Keratinocyte (primary cell): ENCODE measurements around the gene PLA1A. TPM values are rescaled to one million over a fixed set of nuclear protein-coding genes. Genes with fewer than 3 reads are reported as not detected.

Source experiments
- DNase-seq: peaks from one replicate; pipeline ENCODE4 v3.0.0-alpha.2; 2011; ENCODE audit warnings: low read depth, missing footprints, low spot score
- FAIRE-seq: peaks from 2 replicates; lab custom pipeline; 2011; peaks lifted over from hg19 to GRCh38; lab: Jason Lieb, UNC
- H2AFZ ChIP-seq: 2 replicates; pipeline ENCODE4 v1.6.0; 2012; ENCODE audit warnings: low read length, control low read depth, inconsistent platforms; ENCODE audit not compliant: control insufficient read depth
- H3K27ac ChIP-seq: 2 replicates; pipeline ENCODE4 v1.5.1; 2011; ENCODE audit warnings: low read length; ENCODE audit not compliant: control insufficient read depth, insufficient read depth
- H3K27me3 ChIP-seq: 3 replicates; pipeline ENCODE4 v1.6.0; 2011; ENCODE audit warnings: low read length; ENCODE audit not compliant: control insufficient read depth, insufficient read depth; ENCODE audit errors: extremely low read depth
- H3K36me3 ChIP-seq, 2 experiments: 2 replicates in 1 of 2; 3 replicates in 1 of 2; pipeline ENCODE4 v1.5.1; 2011; ENCODE audit warnings: low read length in 2 of 2, mild to moderate bottlenecking in 1 of 2; ENCODE audit not compliant: control insufficient read depth in 2 of 2, insufficient read depth in 2 of 2; ENCODE audit errors: extremely low read depth in 1 of 2
- H3K4me1 ChIP-seq: 3 replicates; pipeline ENCODE4 v1.5.1; 2011; ENCODE audit warnings: low read length; ENCODE audit not compliant: control insufficient read depth, insufficient read depth; ENCODE audit errors: extremely low read depth
- H3K4me2 ChIP-seq: 3 replicates; pipeline ENCODE4 v1.6.0; 2011; ENCODE audit warnings: low read depth, low read length; ENCODE audit not compliant: control insufficient read depth, insufficient read depth; ENCODE audit errors: extremely low read depth
- H3K4me3 ChIP-seq, 3 experiments: fragments of 200-600 bp in 1 of 3; sonication (generic) in 1 of 3; 2 replicates in 2 of 3; 3 replicates in 1 of 3; pipeline ENCODE4 v1.5.1; 2011 to 2016; ENCODE audit warnings: low read length in 3 of 3, mild to moderate bottlenecking in 3 of 3, control low read depth in 2 of 3, inconsistent platforms in 1 of 3, low read depth in 1 of 3, mixed read lengths in 1 of 3, mixed run types in 1 of 3, moderate library complexity in 1 of 3; ENCODE audit not compliant: control insufficient read depth in 2 of 3, insufficient read depth in 2 of 3; ENCODE audit errors: extremely low read depth in 1 of 3
- H3K79me2 ChIP-seq: 2 replicates; pipeline ENCODE4 v1.6.0; 2012; ENCODE audit warnings: low read length; ENCODE audit not compliant: control insufficient read depth, insufficient read depth
- H3K9ac ChIP-seq: 3 replicates; pipeline ENCODE4 v1.6.0; 2011; ENCODE audit warnings: low read length; ENCODE audit not compliant: control insufficient read depth, insufficient read depth; ENCODE audit errors: extremely low read depth
- H3K9me1 ChIP-seq: 3 replicates; pipeline ENCODE4 v1.6.0; 2011; ENCODE audit warnings: low read length; ENCODE audit not compliant: control insufficient read depth, insufficient read depth; ENCODE audit errors: extremely low read depth
- H3K9me3 ChIP-seq: 2 replicates; pipeline ENCODE4 v1.5.1; 2012; ENCODE audit warnings: low read depth, low read length; ENCODE audit not compliant: control insufficient read depth
- H4K20me1 ChIP-seq: 3 replicates; pipeline ENCODE4 v1.6.0; 2011; ENCODE audit warnings: low read length; ENCODE audit not compliant: control insufficient read depth, insufficient read depth; ENCODE audit errors: extremely low read depth
- EZH2 ChIP-seq: IDR thresholded peaks from one replicate; pipeline ENCODE4 v1.6.1; 2012; ENCODE audit warnings: inconsistent platforms, mild to moderate bottlenecking, low read length, moderate library complexity
- dilution Hi-C: fragments of 300-500 bp; cut with MboI; formaldehyde crosslinking; loops from one replicate; pipeline ENCODE4 v1.7.0; 2020; ENCODE audit warnings: low sequenced_read_pairs; ENCODE audit not compliant: extremely low pct_ligation_motif_present
- polyA plus RNA-seq, 5 experiments: library from polyadenylated mRNA; depleted of rRNA in 3 of 5; stranded (reverse) in 3 of 5; stranded (forward) in 1 of 5; unstranded in 1 of 5; fragments of >200 nt; gene quantifications; 1 replicate in 1 of 5; 2 replicates in 3 of 5; 3 replicates in 1 of 5; pipeline versions ENCODE4 v1.2.1 to v1.2.3, GENCODE V29; 2011 to 2012; ENCODE audit warnings: missing spikeins in 2 of 5, low read depth in 1 of 5, low replicate concordance in 1 of 5
- TF ChIP-seq, protein P1 (sequence below), 3 experiments: IDR thresholded peaks in 1 of 3; conservative IDR thresholded peaks in 1 of 3; optimal IDR thresholded peaks in 1 of 3; 2 replicates in 2 of 3; 3 replicates in 1 of 3; pipeline versions ENCODE3 to v1.5.1; 2011; ENCODE audit warnings: low read length in 3 of 3, mild to moderate bottlenecking in 3 of 3, moderate library complexity in 2 of 3, control low read depth in 1 of 3, inconsistent platforms in 1 of 3; ENCODE audit not compliant: insufficient read depth in 2 of 3; ENCODE audit errors: extremely low read depth in 1 of 3

The PLA1A gene
- polyA plus RNA-seq, 1 donor (not counting 4 experiments of a cell fraction or from before 2014, with no cell fraction given) = not detected

DNA sequence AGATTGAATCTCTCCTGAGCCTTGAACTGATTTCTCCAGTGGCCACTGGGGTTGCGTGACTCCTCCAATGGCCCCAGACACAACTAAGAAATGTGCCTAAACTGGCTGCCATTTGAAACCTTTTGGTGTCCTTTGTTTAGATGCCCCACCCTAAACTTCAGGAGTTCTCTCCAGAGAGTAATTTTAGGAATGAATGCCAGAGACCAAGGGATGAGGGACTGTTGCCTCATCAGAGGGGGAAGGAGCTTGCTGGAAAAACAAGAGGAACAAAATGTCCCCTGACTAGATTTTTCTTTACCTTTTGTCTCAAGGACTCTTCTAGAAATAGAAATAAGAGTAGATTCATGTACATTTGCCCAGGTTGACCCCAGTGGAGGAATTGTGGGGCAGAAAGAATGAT lies 26.5 kb upstream of the PLA1A start:
- H3K4me1 ChIP-seq = no peaks in the 10 kb centered on the region
- dilution Hi-C loops = no loop called here
- H4K20me1 ChIP-seq = no peaks in the 10 kb centered on the region
- H3K36me3 ChIP-seq = no peaks in the 10 kb centered on the region
- no peak overlapping the region for H3K4me2 ChIP-seq
- no peak overlapping the region for H3K27ac ChIP-seq
- H3K9ac ChIP-seq = no peak overlapping the region
- H3K9me3 ChIP-seq = no peaks in the 10 kb centered on the region
- TF ChIP-seq EZH2 = no peak
- TF ChIP-seq, protein P1, sequence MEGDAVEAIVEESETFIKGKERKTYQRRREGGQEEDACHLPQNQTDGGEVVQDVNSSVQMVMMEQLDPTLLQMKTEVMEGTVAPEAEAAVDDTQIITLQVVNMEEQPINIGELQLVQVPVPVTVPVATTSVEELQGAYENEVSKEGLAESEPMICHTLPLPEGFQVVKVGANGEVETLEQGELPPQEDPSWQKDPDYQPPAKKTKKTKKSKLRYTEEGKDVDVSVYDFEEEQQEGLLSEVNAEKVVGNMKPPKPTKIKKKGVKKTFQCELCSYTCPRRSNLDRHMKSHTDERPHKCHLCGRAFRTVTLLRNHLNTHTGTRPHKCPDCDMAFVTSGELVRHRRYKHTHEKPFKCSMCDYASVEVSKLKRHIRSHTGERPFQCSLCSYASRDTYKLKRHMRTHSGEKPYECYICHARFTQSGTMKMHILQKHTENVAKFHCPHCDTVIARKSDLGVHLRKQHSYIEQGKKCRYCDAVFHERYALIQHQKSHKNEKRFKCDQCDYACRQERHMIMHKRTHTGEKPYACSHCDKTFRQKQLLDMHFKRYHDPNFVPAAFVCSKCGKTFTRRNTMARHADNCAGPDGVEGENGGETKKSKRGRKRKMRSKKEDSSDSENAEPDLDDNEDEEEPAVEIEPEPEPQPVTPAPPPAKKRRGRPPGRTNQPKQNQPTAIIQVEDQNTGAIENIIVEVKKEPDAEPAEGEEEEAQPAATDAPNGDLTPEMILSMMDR (optimal IDR thresholded peaks at IDR 0.05 in 1 of 3, IDR thresholded peaks at IDR 0.05 in 1 of 3, conservative IDR thresholded peaks at IDR 0.05 in 1 of 3; ENCODE audit: extremely low read depth in 1 of 3, insufficient read depth in 2 of 3, low read length in 3 of 3) = no peak
- no peaks in the 10 kb centered on the region for H3K79me2 ChIP-seq
- no peak for FAIRE-seq
- no peaks in the 10 kb centered on the region for H3K27me3 ChIP-seq
- no peaks in the 10 kb centered on the region for H3K9me1 ChIP-seq
- no peak overlapping the region for H2AFZ ChIP-seq
- no peak for DNase-seq
- no peak overlapping the region for H3K4me3 ChIP-seq

DNA sequence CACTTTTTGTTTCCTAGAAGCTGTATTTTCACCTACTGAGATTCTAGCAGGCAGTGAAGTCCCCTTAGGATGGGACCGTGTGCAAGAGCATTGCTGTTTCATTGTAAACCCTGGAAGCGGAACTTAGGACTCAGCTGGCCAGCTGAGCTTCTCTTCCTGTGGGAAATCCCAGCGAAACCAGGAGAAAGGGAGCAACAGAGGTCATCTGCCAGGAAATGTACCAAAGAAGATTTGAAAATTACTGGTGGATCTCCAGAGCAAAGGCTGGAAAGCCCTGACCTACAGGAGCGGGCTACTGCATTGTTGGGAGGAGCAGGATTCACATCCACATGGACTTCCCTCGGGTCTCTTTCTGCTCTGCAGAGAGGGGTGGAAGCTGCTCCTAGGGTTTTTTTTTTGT lies 26.0 kb upstream of the PLA1A start:
- FAIRE-seq = no peak
- H3K36me3 ChIP-seq = no peaks in the 10 kb centered on the region
- H3K9ac ChIP-seq = no peak overlapping the region
- no peaks in the 10 kb centered on the region for H3K79me2 ChIP-seq
- no peak overlapping the region for H3K4me2 ChIP-seq
- no peak for DNase-seq
- no peak overlapping the region for H3K27ac ChIP-seq
- no peaks in the 10 kb centered on the region for H4K20me1 ChIP-seq
- TF ChIP-seq, protein P1 (optimal IDR thresholded peaks at IDR 0.05 in 1 of 3, IDR thresholded peaks at IDR 0.05 in 1 of 3, conservative IDR thresholded peaks at IDR 0.05 in 1 of 3; ENCODE audit: extremely low read depth in 1 of 3, insufficient read depth in 2 of 3, low read length in 3 of 3) = no peak
- no peak for TF ChIP-seq EZH2
- dilution Hi-C loops = no loop called here
- H3K4me3 ChIP-seq = no peak overlapping the region
- no peaks in the 10 kb centered on the region for H3K9me3 ChIP-seq
- no peaks in the 10 kb centered on the region for H3K27me3 ChIP-seq
- no peak overlapping the region for H2AFZ ChIP-seq
- H3K4me1 ChIP-seq = no peaks in the 10 kb centered on the region
- no peaks in the 10 kb centered on the region for H3K9me1 ChIP-seq
